HUES6 (cell line): Measurements from ENCODE around the gene ZMYM1.
"Not testable (repeated sequence)": the region's sequence is repeated elsewhere in the genome, so short reads cannot be mapped to it uniquely, and the experiment has no call there.

Experiments
- H3K27ac ChIP-seq: 2 replicates; pipeline ENCODE4 v1.7.0; 2013; ENCODE audit warnings: low read depth, mild to moderate bottlenecking, low read length, inconsistent platforms
- H3K27me3 ChIP-seq: 2 replicates; pipeline ENCODE4 v1.6.1; 2013; ENCODE audit warnings: low read length; ENCODE audit not compliant: control insufficient read depth, insufficient read depth
- H3K36me3 ChIP-seq: 2 replicates; pipeline ENCODE4 v1.6.1; 2013; ENCODE audit warnings: low read length; ENCODE audit not compliant: control insufficient read depth, insufficient read depth
- H3K4me1 ChIP-seq: 2 replicates; pipeline ENCODE4 v1.6.1; 2013; ENCODE audit warnings: low read length; ENCODE audit not compliant: control insufficient read depth, insufficient read depth
- H3K4me3 ChIP-seq: 2 replicates; pipeline ENCODE4 v1.5.1; 2013; ENCODE audit warnings: low read depth, low read length
- H3K9ac ChIP-seq: one replicate; pipeline ENCODE4 v1.6.1; 2013; ENCODE audit warnings: mild to moderate bottlenecking, low read length
- H3K9me3 ChIP-seq: 2 replicates; pipeline ENCODE4 v1.6.1; 2013; ENCODE audit warnings: low read depth, low read length; ENCODE audit not compliant: control insufficient read depth, insufficient read depth

The ZMYM1 gene

GRCh38 chr1:35129080-35129479 is 49.9 kb downstream of the ZMYM1 start:
- Histone ChIP-seq H3K4me3 (no peak overlapping the region), H3K27ac (no peak overlapping the region), H3K27me3 (no peaks in the 10 kb centered on the region), H3K9ac (no peak overlapping the region), H3K36me3 (no peaks in the 10 kb centered on the region), H3K4me1 (no peaks in the 10 kb centered on the region), H3K9me3 (peaks cover 36% of the 10 kb centered on the region)

GRCh38 chr1:35136780-35137179 is 57.6 kb downstream of the ZMYM1 start:
- H3K36me3 ChIP-seq = no peaks in the 10 kb centered on the region
- no peak overlapping the region for H3K4me3 ChIP-seq
- H3K27ac ChIP-seq = no peak overlapping the region
- H3K9me3 ChIP-seq = no peaks in the 10 kb centered on the region
- no peaks in the 10 kb centered on the region; the same call in 1 of the 2 replicates for H3K4me1 ChIP-seq
- no peaks in the 10 kb centered on the region for H3K27me3 ChIP-seq
- no peak overlapping the region for H3K9ac ChIP-seq

- H3K27me3 ChIP-seq, H3K4me3 ChIP-seq, H3K9ac ChIP-seq, H3K9me3 ChIP-seq, H3K4me1 ChIP-seq, H3K27ac ChIP-seq, H3K36me3 ChIP-seq: not testable (repeated sequence)
Measured at GRCh38 chr1:35137590-35137989, 58.4 kb downstream of the ZMYM1 start.

- H3K4me3 ChIP-seq, H3K27ac ChIP-seq, H3K36me3 ChIP-seq, H3K27me3 ChIP-seq, H3K9ac ChIP-seq, H3K9me3 ChIP-seq, H3K4me1 ChIP-seq: not testable (repeated sequence)
Measured at GRCh38 chr1:35142294-35142693, 63.1 kb downstream of the ZMYM1 start.

- not testable (repeated sequence) for H3K9me3 ChIP-seq, H3K27me3 ChIP-seq, H3K27ac ChIP-seq, H3K4me3 ChIP-seq, H3K4me1 ChIP-seq, H3K36me3 ChIP-seq, H3K9ac ChIP-seq
Measured at GRCh38 chr1:35142728-35143127, 63.5 kb downstream of the ZMYM1 start.

- H3K4me1 ChIP-seq = no peaks in the 10 kb centered on the region
- no peaks in the 10 kb centered on the region for H3K9me3 ChIP-seq
- H3K36me3 ChIP-seq = no peaks in the 10 kb centered on the region
- no peak overlapping the region for H3K27ac ChIP-seq
- H3K27me3 ChIP-seq = no peaks in the 10 kb centered on the region
- no peak overlapping the region for H3K4me3 ChIP-seq
- no peak overlapping the region for H3K9ac ChIP-seq
Measured at GRCh38 chr1:35143737-35144508, 64.7 kb downstream of the ZMYM1 start.

GRCh38 chr1:35145892-35146549 is 66.8 kb downstream of the ZMYM1 start:
- H3K36me3 ChIP-seq = not testable (repeated sequence)

GRCh38 chr1:35151220-35151619 is 72.0 kb downstream of the ZMYM1 start:
- Histone ChIP-seq H3K27me3 (no peaks in the 10 kb centered on the region), H3K27ac (no peak overlapping the region), H3K9ac (no peak overlapping the region), H3K4me3 (no peak overlapping the region), H3K9me3 (no peaks in the 10 kb centered on the region), H3K4me1 (no peaks in the 10 kb centered on the region), H3K36me3 (no peaks in the 10 kb centered on the region)

More at GRCh38 chr1:35145892-35146549, 66.8 kb downstream of the ZMYM1 start:
- not testable (repeated sequence) for H3K27ac ChIP-seq, H3K4me3 ChIP-seq, H3K27me3 ChIP-seq, H3K9ac ChIP-seq, H3K4me1 ChIP-seq, H3K9me3 ChIP-seq

- H3K36me3 ChIP-seq = no peaks in the 10 kb centered on the region
- no peaks in the 10 kb centered on the region for H3K27me3 ChIP-seq
- H3K27ac ChIP-seq = no peak overlapping the region
- no peaks in the 10 kb centered on the region for H3K4me1 ChIP-seq
- no peak overlapping the region for H3K9ac ChIP-seq
- no peak overlapping the region for H3K4me3 ChIP-seq
- H3K9me3 ChIP-seq = peaks cover 7% of the 10 kb centered on the region
Measured at GRCh38 chr1:35164893-35165292, 85.7 kb downstream of the ZMYM1 start.
